ENCODE results near the gene NFE2L2. TPM values are rescaled to one million over a fixed set of nuclear protein-coding genes. Genes with fewer than 3 reads are reported as not detected.

NFE2L2 gene
- total and polyA plus RNA-seq, 9 of the 15 experiments (the other 6 are each of a cell fraction or from before 2014, with no cell fraction given) = 29.3 to 120 (median 59.3) TPM

- TF ChIP-seq ZNF184 (CRISPR knock-in tag; IDR thresholded peaks at IDR 0.05) (no peak), ATF2 (CRISPR knock-in tag; IDR thresholded peaks at IDR 0.05) (no peak), POLR2H (tag; IDR thresholded peaks at IDR 0.05; ENCODE audit: low read depth) (no peak), FUS (optimal IDR thresholded peaks at IDR 0.05; ENCODE audit: low read depth, low read length) (no peak), SMARCE1 (IDR thresholded peaks at IDR 0.05) (no peak), ZNF512 (tag; IDR thresholded peaks at IDR 0.05) (no peak), ZBTB17 (CRISPR knock-in tag; IDR thresholded peaks at IDR 0.05) (no peak), SRF (CRISPR knock-in tag; IDR thresholded peaks at IDR 0.05) (0 out of 4 replicates have a peak, but pooled peaks of 1 of the 2 experiments have one; percentile 21), HNRNPK (IDR thresholded peaks at IDR 0.05; ENCODE audit: low read depth, low read length, poor library complexity, severe bottlenecking) (no peak), CREB3L1 (IDR thresholded peaks at IDR 0.05; ENCODE audit: borderline replicate concordance, low read depth) (no peak), ZNF778 (CRISPR knock-in tag; IDR thresholded peaks at IDR 0.05) (no peak), CCNT2 (IDR thresholded peaks at IDR 0.05; ENCODE audit: borderline replicate concordance, extremely low read depth, insufficient read length, low read depth, low read length) (no peak), PCBP2 (IDR thresholded peaks at IDR 0.05; ENCODE audit: low read depth, low read length, poor library complexity, severe bottlenecking) (no peak), ZNF165 (CRISPR knock-in tag; IDR thresholded peaks at IDR 0.05; ENCODE audit: borderline replicate concordance) (no peak), ZNF444 (CRISPR knock-in tag; IDR thresholded peaks at IDR 0.05) (no peak), TCF7L2 (IDR thresholded peaks at IDR 0.05; ENCODE audit: low read depth, low read length) (no peak), EP400 (IDR thresholded peaks at IDR 0.05) (no peak), CBFA2T3 (IDR thresholded peaks at IDR 0.05) (peak; percentile 17; the same call in 1 of the 2 replicates), CTBP1 (IDR thresholded peaks at IDR 0.05; ENCODE audit: borderline replicate concordance) (no peak), MEF2A (IDR thresholded peaks at IDR 0.05; ENCODE audit: control insufficient read depth, low read depth, low read length) (no peak), PTBP1 (IDR thresholded peaks at IDR 0.05; ENCODE audit: low read depth, low read length) (0 out of 2 replicates have a peak, but pooled peaks have one; percentile 12), RCOR1 (IDR thresholded peaks at IDR 0.05; ENCODE audit: borderline replicate concordance in 1 of 2, low read depth in 2 of 2, low read length in 2 of 2) (no peak), MNT (conservative IDR thresholded peaks at IDR 0.05) (0 out of 4 replicates have a peak, but pooled peaks of 1 of the 2 experiments have one; percentile 1), ZNF311 (CRISPR knock-in tag; IDR thresholded peaks at IDR 0.05) (no peak)
Observed at GRCh38 chr2:177257471-177257870, 7.1 kb downstream of the NFE2L2 start (continued).

All from K562 (cell line).